COLO668 (cell line): ENCODE measurements around the gene KCNAB2.

Experiments
- DNase-seq: peaks from one replicate; lab custom pipeline; 2025; ENCODE audit not compliant: unreplicated experiment; lab: John Stamatoyannopoulos, UW

KCNAB2 gene

DNA sequence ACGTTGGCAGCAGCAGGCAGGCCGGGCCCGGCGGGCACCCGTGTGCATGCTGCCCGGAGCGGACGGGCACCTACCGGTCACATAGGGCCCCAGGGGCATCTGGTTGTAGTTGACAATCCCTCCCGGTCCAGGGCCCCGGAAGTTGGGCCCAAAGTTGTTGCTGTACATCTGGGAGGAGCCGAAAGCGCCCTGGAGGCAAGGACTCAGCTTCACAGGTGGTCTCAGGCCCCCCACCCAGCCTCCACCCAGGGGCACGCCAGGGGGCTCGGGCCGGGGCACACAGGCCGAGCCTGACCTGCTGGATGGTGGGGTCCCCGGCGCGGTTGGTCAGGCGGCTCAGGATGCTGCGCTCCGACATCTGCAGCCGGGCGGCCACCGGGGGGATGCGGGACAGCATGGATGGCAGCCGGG, 60.6 kb downstream of the KCNAB2 start:
- DNase-seq, result no peak

GRCh38 chr1:6106977-6107376, 61.3 kb downstream of the KCNAB2 start:
- no peak for DNase-seq

- DNase-seq, result no peak
These were observed 62.0 kb downstream of the KCNAB2 start for GRCh38 chr1:6107409-6108356.

DNA sequence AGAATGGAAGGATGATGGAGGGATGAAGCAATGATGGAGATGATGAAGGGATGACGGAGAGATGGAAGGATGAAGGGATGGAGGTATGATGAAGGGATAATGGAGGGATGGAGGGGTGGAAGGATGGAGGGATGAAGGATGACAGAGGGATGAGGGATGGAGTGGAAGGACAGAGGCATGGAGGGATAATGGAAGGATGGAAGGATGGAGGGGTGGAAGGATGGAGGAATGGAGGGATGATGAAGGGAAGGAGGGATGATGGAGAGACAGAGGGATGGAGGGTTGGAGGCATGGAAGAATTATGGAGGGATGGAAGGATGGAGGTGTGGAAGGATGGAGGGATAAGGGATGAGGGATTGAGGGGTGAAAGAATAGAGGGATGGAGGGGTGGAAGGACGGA, 62.8 kb downstream of the KCNAB2 start:
- DNase-seq, result no peak

DNA sequence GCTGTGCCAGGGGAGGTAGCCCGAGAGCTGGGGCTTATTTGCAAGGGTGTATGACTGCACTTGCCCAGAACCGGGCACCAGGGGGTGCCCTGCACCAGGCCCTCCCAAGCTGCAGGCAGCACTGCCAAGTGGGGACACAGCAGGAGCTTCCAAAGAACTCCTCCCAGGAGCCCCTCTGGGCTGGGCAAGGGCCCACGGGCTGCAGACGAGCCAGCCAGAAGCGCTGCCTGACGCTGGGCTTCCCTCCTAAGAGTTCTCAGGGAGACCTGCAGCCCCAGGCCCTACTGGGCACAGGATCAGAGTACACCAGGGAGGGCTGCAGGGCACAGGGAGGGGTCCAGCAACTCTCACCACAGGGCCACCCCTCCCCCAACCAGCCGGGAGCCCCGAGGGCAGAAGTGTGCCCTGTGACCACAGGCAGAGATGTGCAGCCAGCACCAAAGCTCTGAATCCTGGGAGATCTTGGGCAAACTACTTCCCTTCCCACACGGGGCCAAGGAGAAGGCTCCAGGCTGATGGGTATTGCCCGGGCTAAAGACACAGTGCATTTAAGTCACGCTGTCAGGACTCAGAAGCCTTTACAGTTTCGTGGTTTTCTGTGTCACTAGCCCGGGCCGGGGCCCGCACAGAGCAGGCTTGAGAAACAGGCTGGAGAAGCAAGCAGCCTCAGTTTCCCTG, 63.4 kb downstream of the KCNAB2 start:
- peak; percentile 87 for DNase-seq

- no peak for DNase-seq
These were observed 64.0 kb downstream of the KCNAB2 start for GRCh38 chr1:6109688-6110087.

- no peak for DNase-seq
These were observed 64.6 kb downstream of the KCNAB2 start for GRCh38 chr1:6110326-6110725.

- DNase-seq, result peak; percentile 79
These were observed 65.9 kb downstream of the KCNAB2 start for GRCh38 chr1:6111571-6111970.

DNA sequence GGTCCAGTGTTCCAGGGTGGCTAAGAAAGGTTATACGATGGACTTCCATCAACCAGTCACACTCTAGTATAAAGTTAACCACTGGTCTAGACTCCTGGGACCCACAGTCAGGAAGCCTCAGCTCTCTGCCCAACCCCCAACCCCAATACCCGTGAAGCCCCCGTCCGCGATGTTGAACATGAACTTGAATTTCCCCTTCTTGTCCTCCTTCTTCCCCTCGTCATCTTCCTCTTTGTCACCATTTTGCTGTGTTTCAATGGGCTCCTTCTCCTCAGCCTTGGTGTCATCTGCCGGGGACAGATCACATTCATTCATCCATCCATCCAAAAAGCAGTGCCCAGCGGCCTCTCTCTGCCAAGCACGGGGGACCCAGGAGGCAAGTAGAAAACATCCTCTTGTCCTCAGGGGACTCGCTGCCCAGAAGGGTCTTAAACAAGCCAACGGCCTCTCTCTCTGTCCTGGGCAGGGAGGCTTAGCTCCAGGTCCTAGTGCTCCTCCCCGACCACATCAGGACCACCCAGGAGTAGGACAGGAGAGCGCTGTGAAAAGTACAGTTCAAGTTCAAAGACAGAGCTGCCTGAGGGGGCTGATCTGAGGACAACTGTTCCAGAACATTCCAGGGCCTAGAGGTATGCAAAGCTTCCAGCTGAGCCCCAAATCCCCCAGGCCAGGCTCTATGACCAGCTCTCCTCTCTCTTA, 66.5 kb downstream of the KCNAB2 start:
- DNase-seq, result no peak

DNA sequence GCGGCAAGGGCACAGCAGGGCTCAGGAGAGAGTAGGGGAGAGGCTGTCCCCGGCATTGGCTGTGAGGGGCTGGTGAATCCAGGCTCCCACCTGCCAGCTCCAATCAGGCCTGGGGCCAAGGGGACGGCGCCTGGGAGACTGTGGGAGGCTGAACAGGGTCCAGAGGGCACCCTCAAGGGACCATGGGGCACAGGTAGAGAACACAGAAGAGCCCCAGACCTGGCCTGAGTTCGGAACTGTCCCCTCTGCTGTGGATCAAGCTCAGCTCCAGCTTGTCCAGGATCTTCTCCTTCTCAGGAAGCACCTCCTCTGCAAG, 67.0 kb downstream of the KCNAB2 start:
- DNase-seq, result no peak

- no peak for DNase-seq
These were observed 67.4 kb downstream of the KCNAB2 start for GRCh38 chr1:6113116-6113515.

DNA sequence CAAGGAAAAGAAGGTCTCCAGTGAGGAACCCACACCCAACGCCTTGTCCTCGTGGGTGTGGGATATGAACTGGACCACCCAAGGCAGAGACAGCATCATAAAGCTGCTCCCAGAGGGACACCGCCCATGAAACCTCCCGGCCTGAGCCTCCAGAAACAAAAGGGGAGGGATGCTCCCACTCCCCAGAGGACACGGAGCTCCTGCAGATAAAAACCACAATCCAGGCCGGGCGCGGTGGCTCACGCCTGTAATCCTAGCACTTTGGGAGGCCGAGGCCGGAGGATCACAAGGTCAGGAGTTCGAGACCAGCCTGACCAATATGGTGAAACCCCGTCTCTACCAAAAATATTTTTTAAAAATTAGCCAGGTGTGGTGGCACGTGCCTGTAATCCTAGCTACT, 68.1 kb downstream of the KCNAB2 start:
- DNase-seq, result no peak

- DNase-seq, result no peak
These were observed 70.4 kb downstream of the KCNAB2 start for GRCh38 chr1:6116137-6116536.

- no peak for DNase-seq
These were observed 71.4 kb downstream of the KCNAB2 start for GRCh38 chr1:6117064-6117463.

DNA sequence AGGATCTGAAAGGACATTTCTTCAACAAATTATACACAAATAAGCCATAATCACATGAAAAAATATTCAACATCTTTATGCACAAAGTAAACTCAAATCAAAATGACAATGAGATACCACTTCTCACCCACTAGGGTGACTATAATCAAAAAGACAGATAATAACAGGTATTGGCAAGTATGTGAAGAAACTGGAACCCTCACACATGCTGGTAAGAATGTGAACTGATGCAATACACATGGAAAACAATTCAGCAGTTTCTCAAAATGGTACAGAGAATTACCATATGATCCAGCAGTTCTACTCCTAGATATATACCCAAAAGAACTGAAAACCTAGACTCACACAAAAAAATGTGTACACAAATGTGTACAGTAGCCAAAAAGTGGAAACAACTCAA, 71.9 kb downstream of the KCNAB2 start:
- no peak for DNase-seq

DNA sequence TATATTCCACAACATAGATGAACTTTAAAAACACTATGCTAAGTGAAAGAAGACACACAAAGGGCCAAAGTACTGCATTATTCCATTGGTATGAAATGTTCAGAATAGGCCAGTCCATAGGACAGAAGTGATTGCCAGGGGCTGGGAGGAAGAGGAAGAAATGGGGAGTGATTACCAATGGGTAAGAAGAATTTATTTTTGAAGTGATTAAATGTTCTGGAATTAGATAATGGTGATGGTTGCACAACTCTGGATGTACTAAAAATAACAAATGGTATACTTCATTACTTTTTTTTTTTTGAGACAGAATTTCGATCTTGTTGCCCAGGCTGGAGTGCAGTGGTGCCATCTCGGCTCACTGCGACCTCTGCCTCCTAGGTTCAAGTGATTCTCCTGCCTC, 72.7 kb downstream of the KCNAB2 start:
- no peak for DNase-seq

GRCh38 chr1:6121021-6121421, 75.3 kb downstream of the KCNAB2 start:
- DNase-seq, result no peak

DNA sequence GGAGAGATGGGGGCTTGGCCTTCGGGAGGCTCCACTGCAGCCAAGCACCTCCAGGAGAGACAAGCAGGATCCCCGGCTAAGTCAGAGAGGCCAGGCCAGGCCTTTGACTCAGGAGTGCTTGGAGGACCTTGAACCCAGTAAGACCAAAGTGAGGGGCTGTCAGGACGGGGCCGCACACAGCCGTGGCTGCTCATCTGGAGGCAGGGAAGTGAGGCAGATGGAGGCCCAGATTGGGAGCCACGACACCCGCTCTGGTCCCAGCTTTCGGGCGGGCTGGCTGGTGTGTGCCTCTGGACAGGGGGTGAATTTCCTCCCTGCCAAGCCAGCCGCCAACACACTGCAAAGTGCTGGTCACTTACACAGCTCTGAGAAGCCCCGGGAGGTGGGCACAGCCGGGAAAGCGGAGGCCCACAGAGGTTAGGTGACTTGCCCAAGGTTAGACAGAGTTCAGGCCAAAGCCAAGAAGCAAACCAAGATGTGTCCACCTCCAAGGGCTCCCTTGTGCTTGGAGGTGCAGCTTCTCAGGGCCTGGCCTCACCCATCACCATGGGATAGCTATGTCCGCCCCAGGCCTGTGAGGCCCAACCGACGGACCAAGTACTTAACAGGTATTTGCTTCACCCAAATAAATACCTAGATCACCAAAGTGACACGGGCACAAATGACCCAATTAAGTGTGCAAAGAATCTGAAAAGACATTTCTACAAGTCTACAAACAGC, 76.1 kb downstream of the KCNAB2 start:
- DNase-seq, result no peak

DNA sequence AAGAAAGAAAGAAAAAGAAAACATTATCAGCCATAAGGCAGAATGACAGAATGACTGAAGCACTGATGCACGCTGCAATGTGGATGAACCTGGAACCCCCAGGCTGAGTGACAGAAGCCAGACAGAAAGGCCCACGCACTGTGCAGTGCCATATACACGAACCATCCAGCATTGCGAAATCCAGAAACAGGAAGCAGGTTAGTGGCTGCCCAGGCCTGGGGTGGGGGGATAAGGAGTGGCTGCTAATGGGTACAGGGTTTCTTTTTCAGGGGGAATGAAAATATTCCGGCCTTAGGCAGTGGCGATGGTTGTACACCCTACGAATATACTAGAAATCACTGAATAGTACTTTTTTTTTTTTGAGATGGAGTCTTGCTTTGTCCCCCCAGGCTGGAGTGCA, 77.4 kb downstream of the KCNAB2 start:
- no peak for DNase-seq

DNA sequence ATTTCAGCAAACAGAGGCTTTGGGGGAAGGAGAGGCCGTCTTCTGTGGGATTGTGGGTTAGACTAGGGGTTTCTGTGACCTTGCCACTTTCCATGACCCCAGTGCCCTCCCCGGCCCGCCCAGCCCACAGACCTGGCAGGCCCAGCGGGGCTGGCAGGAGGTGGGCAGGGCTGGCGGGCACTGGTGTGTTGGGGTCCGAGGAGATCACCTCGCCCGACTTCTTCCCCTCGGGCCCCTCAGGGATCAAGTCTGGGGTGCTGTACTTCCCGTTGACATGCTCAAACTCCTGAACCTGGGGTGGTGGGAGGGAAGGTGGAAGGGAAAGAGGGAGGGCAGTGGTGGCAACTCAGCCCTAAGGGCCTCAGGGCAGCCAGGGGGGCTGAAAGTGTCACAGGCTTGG, 78.1 kb downstream of the KCNAB2 start:
- DNase-seq, result no peak

GRCh38 chr1:6124341-6124740, 78.7 kb downstream of the KCNAB2 start:
- no peak for DNase-seq
